DND-41 (cell line): ENCODE measurements around the gene SLC25A21.

Experiments used
- CTCF ChIP-seq: IDR thresholded peaks from 2 replicates; pipeline ENCODE4 v1.5.1; 2012; ENCODE audit warnings: borderline replicate concordance, low read length, moderate library complexity, mild to moderate bottlenecking; ENCODE audit not compliant: poor library complexity, severe bottlenecking; ENCODE audit errors: extremely low read depth
- EZH2 ChIP-seq: IDR thresholded peaks from 3 replicates; pipeline ENCODE4 v1.6.1; 2012; ENCODE audit warnings: borderline replicate concordance, low read depth, mild to moderate bottlenecking, moderate library complexity, low read length, inconsistent platforms; ENCODE audit not compliant: severe bottlenecking

DNA sequence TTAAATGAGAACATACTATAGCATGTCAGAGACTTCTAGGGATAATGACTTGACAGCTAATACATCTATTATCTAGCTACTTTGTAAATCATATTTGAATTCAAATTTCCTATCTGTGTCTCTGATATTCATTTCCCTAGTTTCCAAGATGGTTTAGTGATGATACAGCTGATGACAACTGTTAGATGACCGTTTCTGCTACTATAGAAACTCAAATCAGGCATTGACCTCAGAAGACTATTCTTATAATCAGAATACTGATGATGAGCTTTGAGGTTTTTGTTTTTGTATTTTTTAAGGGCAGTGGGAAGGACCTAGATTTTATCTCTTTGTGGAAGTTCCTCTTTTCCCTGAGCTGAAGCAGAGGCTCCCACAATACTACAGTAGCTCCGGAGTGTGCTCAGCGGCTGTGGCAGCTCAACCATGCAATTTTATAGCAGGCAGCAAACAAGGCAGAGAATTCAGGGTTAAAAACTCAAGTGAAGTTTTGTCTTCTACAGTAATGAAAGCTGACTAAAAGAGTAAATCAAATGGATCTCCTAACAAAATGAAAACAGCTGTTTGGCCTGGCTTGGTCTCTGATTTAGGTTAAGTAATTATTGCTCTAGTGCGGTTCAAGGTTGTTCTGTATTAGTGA, 145.1 kb downstream of the SLC25A21 start:
- no peak for TF ChIP-seq CTCF
- no peak for TF ChIP-seq EZH2
